Effector memory CD8-positive, alpha-beta T cell (primary cell): ENCODE data around the gene CYP4F12.
A peak's percentile ranks its signal among the peaks of the same experiment; 100 is the strongest.

Experiments used
- ATAC-seq: fragments of 150-1000 bp; cut with Tn5 transposase; replicated peaks from 2 replicates; pipeline ENCODE4 v1.10.0; 2021; ENCODE audit warnings: mild to moderate bottlenecking, moderate library complexity
- DNase-seq, 3 experiments: peaks; one replicate each; pipeline ENCODE4 v3.0.0; 2021
- H3K27ac Mint-ChIP-seq, 2 donors: one replicate each; pipeline ENCODE4 v1.8.0; 2022; ENCODE audit warnings: mild to moderate bottlenecking in 2 of 2, mixed read lengths in 2 of 2, moderate library complexity in 2 of 2
- H3K27me3 Mint-ChIP-seq, 2 donors: one replicate each; pipeline ENCODE4 v1.8.0; 2022; ENCODE audit warnings: mixed read lengths in 2 of 2
- H3K36me3 Mint-ChIP-seq: one replicate; pipeline ENCODE4 v1.8.0; 2022; ENCODE audit warnings: mild to moderate bottlenecking, moderate library complexity, mixed read lengths; ENCODE audit not compliant: insufficient read depth
- H3K4me1 Mint-ChIP-seq, 2 donors: one replicate each; pipeline ENCODE4 v1.8.0; 2022; ENCODE audit warnings: low read depth in 2 of 2, mixed read lengths in 2 of 2
- H3K4me3 Mint-ChIP-seq, 2 donors: one replicate each; pipeline ENCODE4 v1.8.0; 2022; ENCODE audit warnings: mild to moderate bottlenecking in 2 of 2, mixed read lengths in 2 of 2, moderate library complexity in 2 of 2
- H3K9me3 Mint-ChIP-seq, 2 donors: one replicate each; pipeline ENCODE4 v1.8.0; 2022; ENCODE audit warnings: mixed read lengths in 2 of 2

The CYP4F12 gene

DNA sequence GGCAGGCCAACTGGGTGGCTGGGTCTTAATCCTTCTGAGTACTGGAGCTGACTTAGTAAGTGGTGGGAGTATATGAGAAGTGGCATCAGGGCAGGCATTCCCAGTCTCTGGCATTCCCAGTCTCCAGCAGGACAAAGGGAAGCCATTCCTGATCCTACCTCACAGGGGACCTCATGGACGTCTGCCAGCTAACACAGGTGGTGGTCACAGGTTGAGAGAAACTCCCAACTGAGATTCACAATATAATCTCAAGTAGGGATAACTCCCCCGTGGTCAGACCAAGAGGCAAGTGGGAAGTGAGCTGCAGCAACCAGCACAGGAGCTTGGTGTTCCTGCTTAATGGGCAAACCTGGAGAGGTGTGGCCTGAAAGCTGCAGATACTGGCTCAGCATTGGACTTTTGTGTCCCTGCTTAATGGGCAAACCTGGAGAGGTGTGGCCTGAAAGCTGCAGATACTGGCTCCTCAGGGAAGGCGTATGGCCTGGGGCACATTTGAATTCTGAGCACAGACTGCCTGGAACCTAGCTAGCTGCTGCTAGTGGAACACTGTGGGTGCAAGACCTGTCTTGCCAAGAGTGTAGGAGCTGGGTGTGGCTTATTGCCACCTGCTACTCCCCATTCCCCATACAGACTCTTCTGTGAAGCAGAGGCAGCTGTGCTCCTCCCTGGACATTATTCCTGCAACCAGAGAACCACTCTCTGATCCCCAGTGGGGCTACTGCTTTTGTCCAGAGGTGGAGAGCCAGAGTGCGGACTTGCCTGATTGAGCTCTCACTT lies 29.1 kb downstream of the CYP4F12 start:
- Mint-ChIP-seq H3K36me3 (no peaks in the 10 kb centered on the region), H3K4me3 (no peak overlapping the region), H3K27me3 (peaks cover 57 to 75% of the 10 kb centered on the region in 2 donors), H3K27ac (no peak overlapping the region), H3K4me1 (no peaks in the 10 kb centered on the region), H3K9me3 (peaks cover 0 to 1% of the 10 kb centered on the region in 2 donors)
- no peak for ATAC-seq
- DNase-seq = no peak

- Mint-ChIP-seq H3K4me3 (no peak overlapping the region), H3K9me3 (peaks cover 0 to 1% of the 10 kb centered on the region in 2 donors), H3K27ac (no peak overlapping the region), H3K4me1 (no peaks in the 10 kb centered on the region), H3K27me3 (peaks cover 56 to 69% of the 10 kb centered on the region in 2 donors), H3K36me3 (no peaks in the 10 kb centered on the region)
- DNase-seq (peak in 2 of 3 experiments; percentile 15 to 20), ATAC-seq (peak; percentile 35)
Observed at GRCh38 chr19:15702534-15702930, 29.6 kb downstream of the CYP4F12 start.

DNA sequence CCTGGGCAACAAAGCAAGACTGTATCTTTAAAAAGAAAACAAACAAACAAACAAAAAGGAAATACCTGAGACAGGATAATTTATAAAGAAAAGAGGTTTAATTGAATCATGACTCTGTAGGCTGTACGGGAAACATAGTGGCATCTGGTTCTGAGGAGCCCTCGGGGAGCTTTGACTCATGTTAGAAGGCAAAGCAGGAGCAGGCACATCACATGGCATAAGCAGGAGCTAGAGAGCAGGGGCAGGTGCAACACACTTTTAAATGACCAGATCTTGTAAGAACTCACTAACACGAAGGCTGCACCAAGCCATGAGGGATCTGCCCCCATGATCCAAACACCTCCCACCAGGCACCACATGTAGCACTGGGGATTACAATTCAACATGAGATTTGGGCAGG lies 41.8 kb downstream of the CYP4F12 start:
- Mint-ChIP-seq H3K4me3 (no peak overlapping the region), H3K4me1 (no peaks in the 10 kb centered on the region), H3K27ac (no peak overlapping the region), H3K9me3 (no peaks in the 10 kb centered on the region), H3K36me3 (no peaks in the 10 kb centered on the region), H3K27me3 (peaks cover 30 to 59% of the 10 kb centered on the region in 2 donors)
- ATAC-seq (no peak), DNase-seq (no peak)

- ATAC-seq (no peak), DNase-seq (no peak)
- Mint-ChIP-seq H3K27ac (no peak overlapping the region), H3K4me1 (no peaks in the 10 kb centered on the region), H3K9me3 (no peaks in the 10 kb centered on the region), H3K4me3 (no peak overlapping the region), H3K36me3 (no peaks in the 10 kb centered on the region), H3K27me3 (peaks cover 32 to 57% of the 10 kb centered on the region in 2 donors)
Observed at GRCh38 chr19:15715642-15716041, 42.8 kb downstream of the CYP4F12 start.

DNA sequence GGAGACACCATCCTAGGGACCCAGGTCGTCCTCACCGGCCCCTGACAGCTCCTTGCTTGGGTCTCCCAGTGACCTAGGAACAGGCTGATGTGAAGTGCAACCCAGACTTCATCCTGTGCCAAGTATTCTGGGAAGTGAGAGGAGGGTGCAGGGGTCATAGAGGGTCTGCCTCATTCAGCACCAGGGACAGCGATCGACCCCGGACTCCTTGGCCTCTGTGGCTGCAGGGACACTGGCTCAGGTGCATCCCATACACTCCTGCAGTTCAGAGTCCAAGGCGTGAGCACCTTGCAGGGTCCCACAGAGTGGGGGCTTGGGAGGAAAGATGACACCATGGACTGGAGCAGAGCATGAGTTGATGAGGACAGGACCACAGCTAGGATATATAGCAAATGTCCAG lies 44.9 kb downstream of the CYP4F12 start:
- H3K27me3 Mint-ChIP-seq = peaks cover 48 to 71% of the 10 kb centered on the region in 2 donors
- H3K4me3 Mint-ChIP-seq = no peak overlapping the region
- DNase-seq (no peak), ATAC-seq (no peak)
- H3K36me3 Mint-ChIP-seq = no peaks in the 10 kb centered on the region
- no peaks in the 10 kb centered on the region for H3K9me3 Mint-ChIP-seq
- no peaks in the 10 kb centered on the region for H3K4me1 Mint-ChIP-seq
- H3K27ac Mint-ChIP-seq = no peak overlapping the region

DNA sequence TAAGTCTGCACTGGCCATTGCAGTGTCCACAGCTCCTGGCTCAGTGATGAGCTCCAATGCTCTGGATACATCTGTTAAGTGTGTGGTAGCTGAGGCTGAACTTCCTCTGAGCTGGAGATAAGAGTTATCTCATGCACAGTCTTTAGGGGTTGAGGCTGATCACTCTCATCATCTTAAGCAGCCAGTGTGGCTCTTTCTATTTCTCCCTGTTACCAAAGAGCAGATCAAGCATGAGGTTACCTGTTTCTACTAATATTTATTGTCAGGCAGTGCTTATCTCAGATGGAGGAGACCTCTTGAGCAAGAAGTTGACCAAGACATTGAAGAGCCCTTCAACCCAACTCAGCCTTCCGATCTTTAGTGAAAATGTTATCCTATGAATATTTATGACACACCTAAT lies 48.4 kb downstream of the CYP4F12 start:
- ATAC-seq (no peak), DNase-seq (no peak)
- Mint-ChIP-seq H3K4me1 (no peaks in the 10 kb centered on the region), H3K27ac (no peak overlapping the region), H3K36me3 (no peaks in the 10 kb centered on the region), H3K27me3 (peaks cover 70 to 86% of the 10 kb centered on the region in 2 donors), H3K4me3 (no peak overlapping the region), H3K9me3 (no peaks in the 10 kb centered on the region)

GRCh38 chr19:15722956-15723355 lies 50.1 kb downstream of the CYP4F12 start:
- H3K4me1 Mint-ChIP-seq = peaks cover 0 to 4% of the 10 kb centered on the region in 2 donors
- no peak overlapping the region for H3K27ac Mint-ChIP-seq
- no peaks in the 10 kb centered on the region for H3K9me3 Mint-ChIP-seq
- ATAC-seq = no peak
- H3K4me3 Mint-ChIP-seq = no peak overlapping the region
- H3K36me3 Mint-ChIP-seq = no peaks in the 10 kb centered on the region
- DNase-seq = no peak
- peaks cover 71 to 86% of the 10 kb centered on the region in 2 donors for H3K27me3 Mint-ChIP-seq

GRCh38 chr19:15727724-15728123 lies 54.8 kb downstream of the CYP4F12 start, which contains the start of gene OR10H2:
TSS of gene OR10H2 (plus strand) at chr19:15728024. CDS start at chr19:15728044, 20 bp downstream.
- ATAC-seq (no peak), DNase-seq (no peak)
- H3K9me3 Mint-ChIP-seq = no peaks in the 10 kb centered on the region
- no peaks in the 10 kb centered on the region for H3K36me3 Mint-ChIP-seq
- H3K4me3 Mint-ChIP-seq = no peak within 1 kb of the TSS
- H3K27ac Mint-ChIP-seq = no peak within 1 kb of the TSS
- peaks cover 46 to 62% of the 10 kb centered on the region in 2 donors for H3K27me3 Mint-ChIP-seq
- H3K4me1 Mint-ChIP-seq = peaks cover 6 to 13% of the 10 kb centered on the region in 2 donors

DNA sequence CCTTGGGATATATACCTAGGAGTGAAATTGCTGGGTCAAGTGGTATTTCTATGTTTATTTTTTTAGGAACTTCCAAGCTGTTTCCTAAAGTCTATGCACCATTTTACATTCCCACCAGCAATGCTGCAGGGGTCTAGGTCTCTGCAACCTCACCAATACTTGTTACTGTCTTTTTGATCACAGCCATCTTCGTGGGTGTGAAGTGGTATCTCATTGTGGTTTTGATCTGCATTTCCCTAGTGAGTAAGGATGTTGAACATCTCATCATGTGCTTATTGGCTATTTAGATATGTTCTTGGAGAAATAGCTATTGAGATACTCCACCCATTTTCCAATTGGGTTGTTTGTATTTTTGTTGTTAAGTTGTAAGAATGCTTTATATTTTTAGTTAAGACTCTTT lies 57.7 kb downstream of the CYP4F12 start:
- Mint-ChIP-seq H3K4me3 (no peak overlapping the region), H3K27me3 (peaks cover 30 to 41% of the 10 kb centered on the region in 2 donors), H3K36me3 (no peaks in the 10 kb centered on the region), H3K9me3 (no peaks in the 10 kb centered on the region), H3K4me1 (peaks cover 6 to 16% of the 10 kb centered on the region in 2 donors), H3K27ac (no peak overlapping the region)
- DNase-seq = no peak
- ATAC-seq = peak; percentile 56

- ATAC-seq (no peak), DNase-seq (no peak)
- H3K4me3 Mint-ChIP-seq = no peak overlapping the region
- H3K27ac Mint-ChIP-seq = no peak overlapping the region
- H3K27me3 Mint-ChIP-seq = peaks cover 13 to 23% of the 10 kb centered on the region in 2 donors
- H3K9me3 Mint-ChIP-seq = no peaks in the 10 kb centered on the region
- no peaks in the 10 kb centered on the region for H3K36me3 Mint-ChIP-seq
- H3K4me1 Mint-ChIP-seq = peaks cover 6 to 12% of the 10 kb centered on the region in 2 donors
Observed at GRCh38 chr19:15732388-15732787, 59.5 kb downstream of the CYP4F12 start.

GRCh38 chr19:15733895-15734294 lies 61.0 kb downstream of the CYP4F12 start:
- H3K27me3 Mint-ChIP-seq = peaks cover 0 to 7% of the 10 kb centered on the region in 2 donors
- ATAC-seq = no peak
- H3K9me3 Mint-ChIP-seq = no peaks in the 10 kb centered on the region
- H3K4me1 Mint-ChIP-seq = peaks cover 6 to 12% of the 10 kb centered on the region in 2 donors
- H3K36me3 Mint-ChIP-seq = no peaks in the 10 kb centered on the region
- no peak overlapping the region for H3K27ac Mint-ChIP-seq
- no peak overlapping the region for H3K4me3 Mint-ChIP-seq
- no peak for DNase-seq

- Mint-ChIP-seq H3K27ac (no peak within 1 kb of the TSS), H3K4me1 (peaks cover 0 to 3% of the 10 kb centered on the region in 2 donors)
- no peak for ATAC-seq
Observed at GRCh38 chr19:15737722-15738121, 64.8 kb downstream of the CYP4F12 start, which contains the start of gene OR10H3. TSS of gene OR10H3 (plus strand) at chr19:15737985. CDS start at chr19:15741393, 3,408 bp downstream.

GRCh38 chr19:15740785-15741184 lies 67.9 kb downstream of the CYP4F12 start:
- Mint-ChIP-seq H3K9me3 (peaks cover 6 to 9% of the 10 kb centered on the region in 2 donors), H3K27ac (no peak overlapping the region), H3K4me1 (no peaks in the 10 kb centered on the region), H3K36me3 (no peaks in the 10 kb centered on the region), H3K4me3 (no peak overlapping the region), H3K27me3 (peaks cover 30 to 36% of the 10 kb centered on the region in 2 donors)
- no peak for DNase-seq
- no peak for ATAC-seq

More at GRCh38 chr19:15737722-15738121, 64.8 kb downstream of the CYP4F12 start, which contains the start of gene OR10H3:
- no peak within 1 kb of the TSS for H3K4me3 Mint-ChIP-seq
- peaks cover 6 to 9% of the 10 kb centered on the region in 2 donors for H3K9me3 Mint-ChIP-seq
- DNase-seq = no peak
- H3K27me3 Mint-ChIP-seq = peaks cover 20 to 23% of the 10 kb centered on the region in 2 donors
- H3K36me3 Mint-ChIP-seq = no peaks in the 10 kb centered on the region
